ENCODE data around the gene SLC35F1.

GRCh38 chr6:118023771-118024170, 116.7 kb downstream of the SLC35F1 start:
- TF ChIP-seq ZNF274 (IDR thresholded peaks at IDR 0.05; ENCODE audit: low read depth, low read length) (no peak), SUZ12 (IDR thresholded peaks at IDR 0.05; ENCODE audit: extremely low read depth, insufficient read depth, insufficient read length) (no peak)
